Muscle of back (tissue), 11 donors: ENCODE data around the gene ITGAV. TPM values are rescaled to one million over a fixed set of nuclear protein-coding genes. Genes with fewer than 3 reads are reported as not detected.
A peak's percentile ranks its signal among the peaks of the same experiment; 100 is the strongest.

Experiments used
- DNase-seq, 3 donors: peaks; one replicate each; pipeline versions ENCODE4 v3.0.0 to v3.0.0-alpha.2; 2013
- polyA plus RNA-seq, 10 donors: library from polyadenylated mRNA; unstranded; fragments of 120-200 nt; gene quantifications; one replicate each; pipeline ENCODE4 v1.2.1, GENCODE V29; 2013; ENCODE audit not compliant: insufficient read length in 10 of 10

Gene ITGAV
- polyA plus RNA-seq, 10 donors = 28.7 to 49.3 (median 33.6) TPM

GRCh38 chr2:186572705-186573104 is 17.2 kb upstream of the ITGAV start:
- DNase-seq = no peak

GRCh38 chr2:186573531-186573930 is 16.3 kb upstream of the ITGAV start:
- DNase-seq = no peak

- peak; percentile 46 to 97 (median 72) for DNase-seq
Measured at GRCh38 chr2:186575302-186575701, 14.6 kb upstream of the ITGAV start.

GRCh38 chr2:186575856-186576255 is 14.0 kb upstream of the ITGAV start:
- DNase-seq = no peak

- DNase-seq = peak in 1 of 3 donors; percentile 6
Measured at GRCh38 chr2:186576614-186577013, 13.2 kb upstream of the ITGAV start.

GRCh38 chr2:186582698-186583097 is 7.2 kb upstream of the ITGAV start:
- DNase-seq = no peak

- DNase-seq = no peak
Measured at GRCh38 chr2:186584053-186584452, 5.8 kb upstream of the ITGAV start.

GRCh38 chr2:186588421-186588820 is 1.4 kb upstream of the ITGAV start:
- DNase-seq = no peak

GRCh38 chr2:186588940-186589611 is 780 bp upstream of the ITGAV start:
- no peak for DNase-seq

GRCh38 chr2:186590350-186590758 is 498 bp downstream of the ITGAV start:
- DNase-seq = peak in 2 of 3 donors; percentile 56 to 84

- DNase-seq = peak; percentile 54 to 88 (median 66)
Measured at GRCh38 chr2:186590759-186591505, 1.1 kb downstream of the ITGAV start.

- peak in 1 of 3 donors; percentile 2 for DNase-seq
Measured at GRCh38 chr2:186591506-186591890, 1.6 kb downstream of the ITGAV start.

- DNase-seq = no peak
Measured at GRCh38 chr2:186592137-186592875, 2.5 kb downstream of the ITGAV start.

- DNase-seq = no peak
Measured at GRCh38 chr2:186593523-186593922, 3.7 kb downstream of the ITGAV start.

- no peak for DNase-seq
Measured at GRCh38 chr2:186594001-186594722, 4.3 kb downstream of the ITGAV start.

- DNase-seq = peak in 2 of 3 donors; percentile 8 to 29
Measured at GRCh38 chr2:186595219-186595618, 5.4 kb downstream of the ITGAV start.

- DNase-seq = no peak
Measured at GRCh38 chr2:186599186-186599778, 9.4 kb downstream of the ITGAV start.

GRCh38 chr2:186603286-186603685 is 13.4 kb downstream of the ITGAV start:
- peak in 2 of 3 donors; percentile 25 to 45 for DNase-seq

GRCh38 chr2:186605041-186605440 is 15.2 kb downstream of the ITGAV start:
- DNase-seq = no peak

GRCh38 chr2:186607660-186608324 is 17.9 kb downstream of the ITGAV start:
- no peak for DNase-seq

- DNase-seq = no peak
Measured at GRCh38 chr2:186610785-186611184, 20.9 kb downstream of the ITGAV start.
